Medulla oblongata (tissue), 1 donor: ENCODE results near the gene CTNNA3.
"Not testable (repeated sequence)": the region's sequence is repeated elsewhere in the genome, so short reads cannot be mapped to it uniquely, and the experiment has no call there.

Experiments used
- DNase-seq: peaks from one replicate; pipeline ENCODE4 v3.0.0-alpha.2; 2015; ENCODE audit errors: extremely low spot score

The CTNNA3 gene

DNA sequence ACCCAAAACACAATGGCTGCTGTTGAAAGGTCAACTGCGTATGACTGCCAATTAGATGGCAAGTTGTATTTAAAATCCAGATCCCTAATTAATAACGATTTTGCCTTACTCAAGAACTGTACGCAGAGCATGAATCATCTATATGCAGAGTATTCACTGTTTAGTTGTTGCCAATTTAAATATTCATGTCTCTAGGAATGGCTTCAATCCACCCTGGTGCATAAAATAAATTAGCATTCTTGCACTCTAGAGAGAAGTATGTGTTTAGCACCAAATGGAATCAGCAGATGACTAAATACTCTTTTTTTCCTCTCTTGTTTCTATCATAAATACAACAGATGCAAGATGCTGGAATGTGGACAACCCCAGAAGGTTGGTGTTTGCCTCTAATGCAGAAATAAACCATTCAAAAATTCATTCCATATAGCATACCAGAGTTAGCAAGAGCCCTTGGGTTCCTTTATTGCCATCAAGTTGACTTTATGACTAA is 449.9 kb downstream of the CTNNA3 start:
- no peak for DNase-seq

DNA sequence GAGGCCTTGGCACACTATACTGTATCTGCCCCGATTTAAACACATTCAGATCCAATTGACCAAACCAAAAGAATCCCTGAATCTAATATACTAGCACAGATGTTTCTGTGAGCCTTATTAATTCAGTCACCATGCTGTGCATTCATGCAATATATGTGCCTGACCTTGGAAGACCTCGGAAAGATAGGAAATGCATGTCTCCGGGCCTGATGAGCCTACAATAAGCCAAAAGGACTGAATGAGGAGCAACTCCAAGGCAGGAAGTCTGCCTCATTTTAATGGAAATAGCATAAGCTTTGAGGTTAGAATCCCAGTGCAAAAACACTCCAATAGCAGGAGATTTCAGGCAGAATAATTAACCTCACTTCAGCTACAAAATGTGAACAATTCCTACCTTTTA is 453.5 kb downstream of the CTNNA3 start:
- DNase-seq = no peak

DNA sequence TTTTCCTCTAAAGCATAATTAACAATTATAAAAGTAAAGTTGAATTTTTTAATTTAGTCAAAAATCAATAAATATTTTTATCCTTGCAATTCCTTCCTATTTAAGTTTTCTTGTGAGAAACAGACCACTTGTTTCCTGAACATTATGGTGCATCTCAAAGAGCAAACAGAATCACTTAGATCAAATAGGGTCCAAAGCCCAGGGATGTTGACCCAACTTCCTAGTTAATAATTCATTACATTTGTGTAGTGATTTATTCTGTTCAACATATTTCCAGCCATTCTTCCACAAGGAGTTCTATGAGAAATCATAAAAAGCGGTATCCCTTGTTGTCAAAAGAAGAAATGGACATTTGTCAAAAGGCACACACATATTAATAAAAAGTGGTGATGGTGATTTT is 454.5 kb downstream of the CTNNA3 start:
- DNase-seq = no peak

DNA sequence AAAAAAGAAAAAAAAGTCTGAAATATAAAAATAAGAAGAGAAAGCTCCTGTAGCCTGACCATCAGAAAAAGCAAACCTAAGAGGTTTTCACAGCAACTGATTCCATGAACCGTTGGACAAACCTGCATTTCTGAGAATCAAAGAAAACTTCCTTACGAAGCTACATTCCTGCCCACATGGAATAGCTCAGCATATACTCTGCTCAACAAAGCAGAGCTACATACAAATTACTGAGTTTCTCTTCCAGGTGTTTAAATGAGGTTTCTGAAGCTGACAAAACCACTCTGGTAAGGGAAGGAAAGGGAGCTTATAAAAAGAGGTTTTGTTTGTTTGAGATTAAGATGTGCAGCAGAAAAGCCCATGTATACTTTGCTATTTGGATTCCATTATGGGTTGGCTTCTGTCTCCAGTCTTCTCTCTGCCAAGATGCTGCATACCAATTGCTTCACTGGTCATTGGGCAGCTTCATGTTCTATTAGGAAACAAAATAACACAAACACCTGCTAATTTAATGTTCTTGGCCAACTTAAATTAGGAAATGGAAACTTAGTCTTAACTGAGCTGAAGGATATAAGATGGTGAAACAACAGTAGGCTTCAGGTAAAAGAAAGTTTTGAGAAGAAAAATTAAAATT is 456.0 kb downstream of the CTNNA3 start:
- DNase-seq = peak; percentile 23

DNA sequence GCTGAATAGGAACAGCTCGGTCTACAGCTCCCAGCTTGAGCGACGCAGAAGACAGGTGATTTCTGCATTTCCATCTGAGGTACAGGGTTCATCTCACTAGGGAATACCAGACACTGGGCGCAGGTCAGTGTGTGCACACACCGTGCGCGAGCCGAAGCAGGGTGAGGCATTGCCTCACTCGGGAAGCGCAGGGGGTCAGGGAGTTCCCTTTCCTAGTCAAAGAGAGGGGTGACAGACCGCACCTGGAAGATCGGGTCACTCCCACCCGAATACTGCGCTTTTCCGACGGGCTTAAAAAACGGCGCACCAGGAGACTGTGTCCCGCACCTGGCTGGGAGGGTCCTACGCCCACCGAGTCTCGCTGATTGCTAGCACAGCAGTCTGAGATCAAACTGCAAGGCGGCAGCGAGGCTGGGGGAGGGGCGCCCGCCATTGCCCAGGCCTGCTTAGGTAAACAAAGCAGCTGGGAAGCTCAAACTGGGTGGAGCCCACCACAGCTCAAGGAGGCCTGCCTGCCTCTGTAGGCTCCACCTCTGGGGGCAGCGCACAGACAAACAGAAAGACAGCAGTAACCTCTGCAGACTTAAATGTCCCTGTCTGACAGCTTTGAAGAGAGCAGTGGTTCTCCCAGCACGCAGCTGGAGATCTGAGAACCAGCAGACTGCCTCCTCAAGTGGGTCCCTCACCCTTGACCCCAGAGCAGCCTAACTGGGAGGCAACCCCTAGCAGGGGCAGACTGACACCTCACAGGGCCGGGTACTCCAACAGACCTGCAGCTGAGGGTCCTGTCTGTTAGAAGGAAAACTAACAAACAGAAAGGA is 465.1 kb downstream of the CTNNA3 start:
- not testable (repeated sequence) for DNase-seq

DNA sequence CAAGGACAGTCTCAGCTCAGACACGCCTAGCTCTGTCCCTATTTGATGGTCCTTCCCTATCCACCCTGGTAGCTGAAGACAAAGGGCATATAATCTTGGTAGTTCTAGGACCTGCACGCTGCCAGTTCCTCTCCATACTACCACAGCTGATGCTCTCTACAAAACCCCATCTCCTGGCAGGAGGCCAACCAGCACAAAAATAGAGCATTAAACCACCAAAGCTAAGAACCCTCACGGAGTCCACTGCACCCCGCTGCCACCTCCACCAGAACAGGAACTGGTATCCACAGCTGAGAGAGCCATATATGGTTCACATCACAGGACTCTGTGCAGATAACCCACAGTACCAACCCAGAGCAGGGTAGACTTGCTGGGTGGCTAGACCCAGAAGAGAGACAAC is 470.8 kb downstream of the CTNNA3 start:
- no peak for DNase-seq

DNA sequence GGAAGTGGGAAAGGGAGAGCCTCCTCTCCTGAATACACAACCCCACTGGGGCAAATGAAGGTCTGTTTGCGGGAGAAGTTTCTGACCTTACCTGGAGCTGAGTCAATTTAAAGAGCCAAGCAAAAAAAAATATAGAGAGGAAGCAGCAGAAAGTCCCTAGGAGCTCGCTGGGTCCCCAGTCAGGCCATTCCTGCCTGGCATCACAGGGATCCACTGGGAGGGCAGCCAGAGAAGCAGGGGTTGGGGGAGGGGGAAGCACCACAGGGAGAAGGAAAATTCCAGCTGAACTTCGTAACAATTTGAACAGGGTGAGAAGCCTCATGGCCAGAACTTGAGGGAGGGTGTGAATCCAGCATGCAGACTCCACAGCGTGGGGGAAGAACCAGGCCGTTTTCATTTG is 471.4 kb downstream of the CTNNA3 start:
- no peak for DNase-seq

DNA sequence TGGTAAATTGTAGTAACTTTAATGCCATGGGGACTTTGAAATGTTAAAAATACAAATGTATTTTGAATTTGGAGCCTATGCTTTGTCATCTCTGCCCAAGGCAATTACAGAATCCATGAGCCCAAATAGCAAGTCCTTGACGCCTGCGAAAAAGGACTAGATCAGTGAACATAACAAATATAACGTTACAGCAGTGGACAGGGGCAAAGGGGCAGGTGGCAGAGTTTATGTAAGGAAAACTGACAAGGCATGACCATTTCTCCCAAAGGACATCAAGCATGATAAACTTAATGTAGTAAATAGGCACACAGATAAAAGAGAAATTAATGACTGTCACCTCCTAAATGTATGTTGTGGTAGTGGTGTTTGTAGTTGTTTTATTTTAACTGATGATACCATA is 473.1 kb downstream of the CTNNA3 start:
- DNase-seq = no peak

DNA sequence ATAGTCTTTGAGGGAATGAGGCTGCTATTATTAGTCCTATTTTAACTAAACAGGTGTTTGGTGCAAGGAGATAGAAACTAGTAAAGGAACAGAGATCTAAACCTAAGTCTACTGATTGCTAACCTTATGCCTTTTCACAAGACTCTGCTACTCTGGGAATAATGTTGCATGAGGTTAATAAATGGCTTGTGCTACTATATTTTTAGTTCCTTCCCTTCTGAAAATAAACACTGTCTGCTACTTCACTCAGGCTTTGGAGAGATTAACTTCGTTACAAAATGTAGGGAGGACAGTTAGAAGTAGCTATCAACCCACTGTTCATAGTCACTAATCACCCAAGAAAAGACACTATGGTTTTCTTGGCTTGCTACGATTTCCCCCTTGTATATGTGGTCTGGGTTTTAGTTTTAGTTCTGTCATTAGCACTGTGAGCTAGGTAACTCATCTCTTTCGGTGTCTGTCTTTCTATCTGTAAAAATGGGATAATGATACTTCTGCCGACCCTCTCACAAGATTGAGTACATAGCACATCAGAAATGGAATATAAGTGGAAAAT is 474.0 kb downstream of the CTNNA3 start:
- no peak for DNase-seq

DNA sequence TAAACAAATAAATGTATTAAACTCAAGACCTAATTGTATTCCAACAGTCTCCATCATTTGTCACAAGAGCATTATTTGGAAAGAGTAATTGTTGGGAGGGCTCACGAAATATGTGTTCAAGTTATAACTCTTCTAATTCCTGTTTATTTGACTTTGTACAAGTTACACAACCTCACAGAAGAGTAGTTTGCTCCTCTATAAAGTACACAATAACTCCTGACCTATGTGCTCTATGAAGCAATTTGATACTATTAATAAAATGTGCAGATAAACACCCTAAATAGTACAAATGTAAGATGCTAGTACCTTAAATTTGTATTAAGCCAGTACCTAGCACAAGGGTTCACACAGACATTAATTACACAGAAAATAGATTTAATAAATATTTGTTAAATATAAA is 484.3 kb downstream of the CTNNA3 start:
- no peak for DNase-seq

DNA sequence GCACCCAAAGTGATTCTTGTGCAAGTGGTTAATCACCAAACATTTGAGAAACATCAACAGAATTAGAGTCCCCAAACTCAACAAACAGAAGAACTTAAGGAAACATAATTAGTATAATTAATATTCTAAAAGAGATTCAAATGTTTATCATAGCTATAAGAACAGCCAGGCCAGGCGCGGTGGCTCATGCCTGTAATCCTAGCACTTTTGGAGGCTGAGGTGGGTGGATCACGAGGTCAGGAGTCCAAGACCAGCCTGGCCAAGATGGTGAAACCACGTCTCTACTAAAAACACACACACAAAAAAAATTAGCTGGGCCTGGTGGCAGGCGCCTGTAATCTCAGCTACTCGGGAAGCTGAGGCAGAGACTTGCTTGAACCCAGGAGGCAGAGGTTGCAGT is 488.1 kb downstream of the CTNNA3 start:
- not testable (repeated sequence) for DNase-seq

DNA sequence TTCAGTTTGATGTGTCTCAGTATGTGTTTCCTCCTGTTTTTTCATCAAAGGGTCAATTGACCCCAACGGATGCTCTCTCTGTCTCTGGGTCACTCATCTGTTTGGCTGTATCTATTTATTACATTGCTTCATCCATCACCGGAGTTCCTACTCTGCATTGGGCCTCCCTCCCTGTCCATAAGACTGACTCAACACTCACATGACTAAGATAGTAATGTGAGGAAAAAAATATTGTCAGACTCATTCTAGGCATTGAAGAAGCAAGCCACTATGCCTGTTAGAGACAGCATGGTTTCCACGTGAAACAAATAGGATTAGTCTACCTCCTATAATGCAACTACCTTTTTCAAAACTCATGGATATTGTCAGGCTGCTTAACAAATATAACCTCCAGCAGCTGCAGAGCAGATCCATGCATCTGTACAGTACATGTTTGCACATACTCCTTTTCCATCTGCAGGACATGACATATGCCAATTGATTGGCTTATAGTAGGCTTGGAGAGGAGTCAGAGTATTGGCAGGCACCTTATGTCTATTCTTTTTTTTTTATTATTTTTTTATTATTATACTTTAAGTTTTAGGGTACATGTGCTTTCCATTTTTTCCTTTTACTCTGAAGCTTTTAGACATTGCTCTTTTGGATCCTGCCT is 495.0 kb downstream of the CTNNA3 start:
- DNase-seq = no peak

DNA sequence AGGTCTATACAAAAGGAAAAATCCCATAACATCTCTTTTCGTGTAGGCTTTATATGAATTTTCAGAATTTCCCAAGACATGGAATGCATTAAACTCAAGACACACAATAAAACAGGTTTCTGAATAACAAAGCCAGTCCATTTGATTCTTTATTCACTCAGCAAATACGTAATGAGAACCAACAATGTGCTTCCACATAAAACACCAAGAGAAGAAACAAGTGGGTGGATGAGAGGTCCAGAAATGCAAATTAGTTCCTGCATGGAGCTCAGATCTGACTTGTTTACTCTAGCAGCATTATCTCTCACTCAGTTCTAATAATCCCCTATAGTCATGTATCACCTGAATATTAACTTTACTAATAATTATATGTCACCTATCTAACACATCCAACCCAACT is 520.6 kb downstream of the CTNNA3 start:
- peak; percentile 26 for DNase-seq

DNA sequence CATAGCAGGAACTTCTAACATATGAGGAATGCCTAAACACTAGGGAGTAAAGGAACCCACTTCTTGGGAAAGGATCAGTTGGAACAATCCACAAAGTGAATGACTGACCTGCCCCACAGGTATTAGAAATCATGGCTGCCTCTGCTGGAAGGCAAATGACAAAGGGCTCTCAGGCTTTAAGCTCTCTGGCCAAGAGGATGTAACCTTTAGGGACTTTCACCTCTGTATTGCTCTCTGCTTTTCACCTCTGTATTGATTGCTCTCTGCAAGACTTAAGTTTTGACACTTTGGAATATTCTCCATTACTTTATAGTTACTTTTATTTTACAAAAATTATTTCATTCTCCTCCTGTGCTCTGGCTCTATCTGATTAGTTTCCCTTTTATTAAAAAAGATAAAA is 522.2 kb downstream of the CTNNA3 start:
- no peak for DNase-seq

DNA sequence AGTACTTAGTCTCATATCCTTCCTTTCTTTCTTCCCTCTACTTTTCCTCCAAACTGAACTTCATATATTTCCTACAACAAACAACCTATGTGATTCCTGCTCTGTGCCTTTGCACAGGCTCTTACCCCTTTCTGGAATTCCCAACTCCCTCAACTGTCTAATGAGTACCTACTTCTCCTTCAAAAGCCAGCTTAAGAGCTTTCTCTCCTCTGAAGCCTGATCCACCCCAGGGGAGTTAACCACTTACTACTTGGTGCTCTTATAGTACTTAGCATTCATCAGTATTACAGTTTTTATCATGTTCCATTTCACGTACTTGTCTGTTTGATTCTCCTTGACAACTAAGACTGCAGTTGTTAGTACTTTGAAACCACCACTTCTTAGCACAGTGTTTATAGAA is 524.0 kb downstream of the CTNNA3 start:
- DNase-seq = no peak

DNA sequence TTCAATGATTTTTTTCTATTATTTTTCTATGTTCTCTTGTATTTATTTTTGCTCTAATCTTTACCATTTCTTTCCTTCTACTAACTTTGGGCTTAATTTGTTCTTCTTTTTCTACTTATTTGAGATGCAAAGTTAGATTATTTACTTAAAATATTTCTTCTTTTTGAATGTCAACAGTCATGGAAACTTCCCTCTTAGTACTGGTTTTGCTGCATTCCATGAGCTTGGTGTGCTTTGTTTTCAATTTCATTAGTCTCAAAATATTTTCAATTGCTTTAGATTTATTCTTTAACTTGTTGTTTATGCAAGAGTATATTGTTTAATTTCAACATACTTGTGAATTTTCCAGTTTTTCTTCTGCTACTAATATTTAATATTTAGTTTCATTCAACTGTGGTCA is 539.8 kb downstream of the CTNNA3 start:
- no peak for DNase-seq

DNA sequence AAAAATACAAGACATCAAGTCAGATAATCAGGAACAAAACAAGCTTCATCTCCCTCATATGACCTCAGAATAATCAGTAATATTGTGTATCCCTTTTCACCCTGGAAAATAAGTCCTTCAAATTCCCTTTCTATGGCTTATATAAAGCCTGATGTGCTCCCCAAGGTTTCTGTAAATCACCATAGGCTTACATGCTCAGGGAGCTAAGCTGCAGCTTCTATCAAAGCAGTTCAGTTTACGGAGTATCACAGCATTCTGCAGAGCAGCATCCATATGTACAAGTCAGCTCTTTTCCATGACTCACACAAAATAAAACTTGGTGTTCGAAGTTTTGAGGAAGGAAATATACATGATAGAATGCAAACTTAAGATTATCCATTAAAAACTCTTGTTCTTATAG is 544.5 kb downstream of the CTNNA3 start:
- peak; percentile 23 for DNase-seq

DNA sequence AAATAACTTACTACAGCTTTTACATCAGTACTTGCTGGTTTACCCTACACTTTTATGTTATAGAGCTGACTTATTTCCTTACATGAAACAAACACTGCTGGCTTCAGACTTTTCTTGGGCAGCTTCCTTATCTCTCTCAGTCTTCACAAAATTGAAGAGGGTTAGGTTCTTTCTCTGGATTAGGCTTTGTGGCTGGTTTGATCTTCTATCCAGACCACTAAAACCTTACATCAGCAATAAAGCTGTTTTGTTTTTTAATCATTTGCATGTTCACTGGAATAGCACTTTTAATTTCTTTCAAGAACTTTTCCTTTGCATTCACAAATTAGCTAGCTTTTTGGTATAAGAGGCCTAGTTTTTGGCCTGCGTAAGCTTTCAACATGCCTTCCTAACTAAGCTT is 551.5 kb downstream of the CTNNA3 start:
- DNase-seq = no peak

DNA sequence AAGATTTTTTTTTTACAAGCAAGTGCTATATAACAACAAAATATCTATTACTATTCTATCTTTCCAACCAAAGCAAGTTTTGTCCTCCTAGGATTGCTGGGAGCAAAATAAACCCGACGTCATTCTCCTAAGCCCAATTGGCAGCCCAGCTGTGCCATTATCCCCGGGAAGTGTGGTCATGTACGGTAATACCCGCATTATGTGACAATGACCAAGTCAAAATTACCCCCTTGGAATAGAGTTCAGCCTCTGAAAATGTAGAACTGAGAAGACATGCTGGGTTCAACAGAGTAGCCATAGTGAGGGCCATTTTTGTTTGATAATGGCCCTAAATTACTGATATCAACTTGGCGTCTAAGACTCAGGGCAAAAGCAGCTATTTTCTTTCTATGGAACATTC is 554.7 kb downstream of the CTNNA3 start:
- no peak for DNase-seq

DNA sequence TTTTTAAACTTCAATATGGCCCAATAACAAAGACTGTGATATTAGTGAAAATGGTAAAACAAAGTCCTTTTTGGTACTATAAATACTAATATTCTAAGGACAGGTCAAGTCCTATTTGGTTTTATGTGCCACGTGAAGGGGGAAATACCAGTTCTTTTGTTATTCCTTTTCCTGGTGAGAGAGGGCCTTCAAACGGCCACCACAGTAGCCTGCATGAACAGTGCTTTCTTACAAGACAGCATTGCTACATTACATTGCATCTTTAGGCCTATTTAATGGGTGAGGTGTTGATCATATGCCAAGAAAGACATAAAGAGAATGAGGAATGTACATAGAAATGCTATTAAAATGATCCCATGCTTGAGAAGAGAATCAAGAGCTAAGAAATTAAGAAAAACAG is 555.4 kb downstream of the CTNNA3 start:
- no peak for DNase-seq

DNA sequence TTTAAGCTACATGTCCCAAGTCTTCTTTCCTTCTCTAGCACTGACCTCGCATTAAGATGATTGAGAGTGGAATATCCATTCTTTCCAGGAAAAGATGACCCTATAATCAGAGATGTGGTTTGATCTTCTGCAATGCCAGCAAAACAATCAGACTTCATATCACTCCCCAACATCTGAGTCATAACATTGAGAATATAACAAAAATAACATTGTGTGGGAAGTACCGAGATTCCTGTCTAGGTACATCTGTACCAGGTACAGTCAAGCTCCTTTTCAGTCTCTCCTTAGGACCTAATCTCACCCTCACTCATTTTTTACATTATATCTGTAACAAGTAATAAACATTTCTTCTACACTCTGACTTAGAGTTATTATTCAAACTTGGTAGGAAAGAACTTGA is 568.6 kb downstream of the CTNNA3 start:
- no peak for DNase-seq

DNA sequence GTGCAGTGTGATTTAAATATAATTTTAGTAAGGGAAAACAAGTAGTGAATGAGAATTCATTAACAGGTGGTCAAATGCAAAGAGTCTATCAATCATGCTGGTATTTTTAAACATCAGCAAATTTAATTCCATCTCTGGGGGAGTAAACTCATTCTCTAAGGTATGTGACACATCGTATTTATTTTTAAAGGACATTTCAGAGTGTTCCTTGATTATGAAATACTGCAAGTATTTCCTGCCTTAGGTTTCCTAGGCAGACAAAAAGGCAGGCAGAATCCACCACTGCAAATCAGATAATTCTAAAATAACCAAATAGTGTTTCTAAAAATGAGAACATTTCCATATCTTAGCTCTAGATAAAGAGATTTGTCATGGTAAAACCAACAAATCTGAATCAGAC is 576.3 kb downstream of the CTNNA3 start:
- DNase-seq = no peak

DNA sequence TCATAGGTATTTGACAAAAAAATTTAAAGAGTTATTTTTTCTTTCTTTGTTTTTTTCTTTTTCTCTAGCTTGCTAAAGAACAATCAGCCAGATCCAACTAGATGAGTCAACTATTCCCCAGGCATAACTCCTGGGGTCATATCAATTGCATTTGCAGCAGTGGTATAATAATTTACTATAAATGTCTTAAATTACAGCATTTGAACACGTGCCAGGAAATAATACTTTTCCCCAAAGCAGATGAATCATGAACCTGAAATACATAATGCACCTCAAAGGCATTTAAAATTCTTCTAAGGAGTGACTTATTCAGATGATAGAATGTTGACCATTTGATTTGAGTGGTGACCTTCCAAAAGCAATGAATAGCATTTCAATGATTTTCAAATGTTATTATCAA is 580.0 kb downstream of the CTNNA3 start:
- no peak for DNase-seq
